Stimulated activated CD8-positive, alpha-beta memory T cell treated with anti-CD3 and anti-CD28 coated beads, Interleukin-7, amount 100 ng/mL, for 24 hours (primary cell): ENCODE results near the gene RANBP3L.
"Not testable (repeated sequence)": the region's sequence is repeated elsewhere in the genome, so short reads cannot be mapped to it uniquely, and the experiment has no call there.

Experiments used
- DNase-seq: peaks from one replicate; pipeline ENCODE4 v3.0.0-alpha.2; 2020; ENCODE audit warnings: low read depth

RANBP3L gene

DNA sequence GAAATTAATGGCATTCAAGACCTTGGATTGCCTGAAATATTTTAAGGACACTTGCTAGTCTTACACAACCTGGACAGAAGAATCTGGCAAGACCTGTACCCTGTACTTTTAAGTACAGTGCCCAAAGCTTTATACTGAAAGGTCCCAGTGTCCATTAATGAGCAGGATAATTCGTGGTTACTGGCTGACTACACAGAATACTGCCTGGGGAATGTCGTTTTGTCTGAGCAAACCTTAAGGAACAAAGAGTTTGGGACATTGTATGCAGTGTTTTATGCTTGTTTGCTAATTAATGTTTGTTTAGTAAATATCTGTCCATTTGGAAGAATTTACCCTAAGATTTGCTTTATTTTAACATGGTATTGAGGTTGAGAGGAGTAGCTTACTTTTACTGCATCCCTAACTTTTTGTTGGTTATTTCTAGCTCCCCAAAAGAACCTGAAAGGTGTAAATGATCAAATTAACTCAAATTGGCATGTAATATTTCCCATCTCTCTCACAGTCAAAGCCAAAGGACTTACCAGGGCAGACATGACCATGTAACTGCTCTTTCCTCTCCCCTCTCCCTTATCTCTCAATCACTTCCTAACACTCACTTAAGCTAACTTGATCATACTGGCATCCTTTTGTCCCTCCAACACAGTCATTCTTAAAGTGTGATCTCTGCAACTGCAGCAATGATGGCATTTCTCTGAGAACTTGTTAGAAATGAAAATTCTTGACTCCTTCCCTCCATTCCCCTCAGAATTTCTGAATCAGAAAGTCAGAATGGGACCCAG lies 15.7 kb downstream of the RANBP3L start:
- DNase-seq, result no peak

DNA sequence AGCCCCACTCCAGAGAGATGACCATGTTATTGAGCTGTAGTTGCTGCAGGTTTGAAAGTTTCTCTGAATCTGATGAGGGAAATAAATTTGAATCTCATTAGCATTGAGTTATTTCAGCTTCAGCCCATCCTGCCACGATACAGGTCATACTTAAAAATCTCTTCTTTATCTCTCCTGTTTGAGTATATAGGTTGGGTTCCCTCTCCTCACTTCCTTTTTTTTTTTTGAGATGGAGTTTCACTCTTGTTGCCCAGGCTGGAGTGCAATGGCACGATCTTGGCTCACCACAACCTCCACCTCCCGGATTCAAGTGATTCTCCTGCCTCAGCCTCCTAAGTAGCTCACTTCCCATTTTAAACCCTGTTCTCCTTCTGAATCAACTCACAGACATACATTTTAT lies 17.9 kb downstream of the RANBP3L start:
- not testable (repeated sequence) for DNase-seq

DNA sequence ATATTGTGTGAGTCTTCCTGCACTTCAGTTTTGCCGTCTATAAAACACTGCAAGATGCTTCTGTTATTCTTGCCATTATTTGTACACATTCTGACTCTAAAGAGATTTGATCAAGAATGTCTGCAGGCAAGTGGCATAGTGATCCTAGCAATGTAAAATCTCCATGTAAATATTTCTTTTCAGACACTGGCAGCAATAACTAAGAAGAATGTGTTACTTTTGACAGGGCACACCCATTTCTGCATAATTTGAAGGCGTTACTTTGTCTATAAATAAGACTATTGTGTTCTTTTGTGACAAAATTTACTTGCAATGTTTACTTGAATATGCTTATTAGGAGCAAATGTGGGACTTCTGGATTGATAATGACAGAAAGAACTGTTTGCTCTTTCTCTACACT lies 20.1 kb downstream of the RANBP3L start:
- DNase-seq, result no peak

DNA sequence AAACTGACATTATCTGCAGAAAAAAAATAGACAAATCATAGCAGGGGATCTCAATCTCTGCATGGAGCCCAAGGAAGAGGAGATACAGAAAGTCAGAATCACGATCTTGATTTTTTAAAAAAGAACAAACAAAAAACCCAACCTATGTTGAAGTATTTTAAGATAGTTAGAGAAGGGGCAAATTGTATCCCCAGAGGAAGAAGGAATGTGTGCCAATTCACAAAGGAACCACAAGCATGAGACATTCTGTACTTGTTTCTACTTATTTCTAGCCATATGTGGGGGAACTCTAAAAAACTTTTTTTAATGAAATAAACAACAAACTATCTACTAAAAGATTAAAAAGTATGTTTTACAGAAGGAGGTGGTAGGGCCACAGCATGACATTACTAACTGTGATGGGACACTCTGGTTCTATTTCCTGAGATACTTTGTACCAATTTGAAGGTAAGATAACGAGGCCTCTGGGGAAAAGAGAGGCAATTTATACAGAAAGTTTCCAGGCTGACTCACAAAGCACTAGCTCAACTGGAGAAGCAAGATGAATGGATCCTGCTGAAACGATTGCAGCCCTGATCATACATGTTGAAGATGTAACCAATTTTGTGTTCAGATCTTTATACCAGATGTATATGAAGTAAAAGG lies 22.5 kb downstream of the RANBP3L start:
- no peak for DNase-seq

DNA sequence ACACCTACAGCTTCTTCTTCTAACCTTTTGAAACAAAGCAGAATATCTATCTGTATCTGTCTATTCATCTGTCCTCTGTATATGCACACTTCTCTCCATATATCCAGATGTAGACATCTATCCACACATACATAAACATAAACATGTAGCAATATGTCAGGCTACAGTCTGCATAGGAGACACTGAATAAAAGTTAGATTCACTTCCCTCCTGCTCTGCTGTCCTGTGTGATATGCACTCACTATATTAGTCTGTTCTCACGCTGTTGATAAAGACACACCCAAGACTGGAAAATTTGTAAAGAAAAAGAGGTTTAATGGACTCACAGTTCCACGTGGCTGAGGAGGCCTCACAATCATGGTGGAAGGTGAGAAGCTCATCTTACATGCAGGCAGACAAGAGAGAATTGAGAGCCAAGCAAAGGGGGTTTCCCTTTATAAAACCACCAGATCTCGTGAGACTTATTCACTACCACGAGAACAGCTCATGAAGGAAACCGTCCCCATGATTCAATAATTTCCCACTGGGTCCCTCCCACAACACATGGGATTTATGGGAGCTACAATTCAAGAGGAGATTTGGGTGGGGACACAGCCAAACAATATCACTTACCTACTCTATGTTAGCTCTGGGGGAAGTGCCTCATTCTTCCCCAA lies 24.1 kb downstream of the RANBP3L start:
- DNase-seq, result no peak

DNA sequence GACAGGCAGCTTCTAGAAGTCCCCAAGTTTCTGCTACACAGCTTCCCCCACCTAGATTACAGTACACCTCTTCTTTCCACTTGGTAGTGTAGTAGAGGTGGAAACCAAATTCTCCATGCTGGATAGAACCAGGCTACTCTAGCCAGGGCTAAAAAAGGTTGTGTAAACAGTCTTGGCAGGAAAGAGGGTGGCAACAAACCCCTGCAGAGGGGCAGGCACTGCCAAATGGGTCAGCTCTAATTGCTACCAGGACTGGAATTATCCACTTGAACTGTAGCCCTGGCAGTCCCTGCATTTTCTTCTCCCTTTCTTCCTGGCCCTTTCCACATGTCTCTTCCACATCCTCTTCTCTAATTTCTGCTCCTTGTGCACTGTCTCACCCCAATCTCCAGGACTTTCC lies 24.8 kb downstream of the RANBP3L start:
- no peak for DNase-seq

DNA sequence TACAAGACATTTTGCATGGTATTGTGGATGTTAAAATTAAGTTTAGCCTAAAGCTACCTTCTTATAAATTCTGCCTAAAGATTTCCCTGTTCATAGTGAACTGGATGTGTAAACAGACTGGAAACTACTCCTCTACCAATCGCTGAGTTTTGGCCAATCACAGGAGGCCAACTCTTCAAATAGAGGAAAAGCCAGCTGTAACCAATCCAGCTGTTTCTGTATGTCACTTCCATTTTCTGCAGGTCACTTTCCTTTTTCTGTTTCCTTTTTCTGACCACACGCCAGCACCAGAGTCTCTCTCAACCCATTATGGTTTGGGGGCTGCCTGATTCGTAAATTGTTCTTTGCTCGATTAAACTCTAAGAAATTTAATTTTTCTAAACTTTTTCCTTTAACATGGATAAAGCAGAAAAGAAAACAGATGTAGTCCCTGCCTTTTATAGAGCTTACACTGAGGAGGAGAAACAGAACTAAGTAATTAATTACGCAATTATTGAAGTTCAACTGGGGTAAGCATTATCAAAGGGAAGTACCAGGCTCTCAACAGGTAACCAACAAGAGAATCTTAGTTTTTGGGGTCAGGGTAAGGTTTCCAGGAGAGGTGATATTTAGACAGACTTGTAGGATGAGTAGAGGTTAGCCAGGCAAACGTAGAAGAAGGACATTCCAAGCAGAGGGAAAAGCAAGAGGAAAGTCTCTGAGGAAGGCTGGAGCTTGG lies 27.7 kb downstream of the RANBP3L start:
- DNase-seq, result no peak

DNA sequence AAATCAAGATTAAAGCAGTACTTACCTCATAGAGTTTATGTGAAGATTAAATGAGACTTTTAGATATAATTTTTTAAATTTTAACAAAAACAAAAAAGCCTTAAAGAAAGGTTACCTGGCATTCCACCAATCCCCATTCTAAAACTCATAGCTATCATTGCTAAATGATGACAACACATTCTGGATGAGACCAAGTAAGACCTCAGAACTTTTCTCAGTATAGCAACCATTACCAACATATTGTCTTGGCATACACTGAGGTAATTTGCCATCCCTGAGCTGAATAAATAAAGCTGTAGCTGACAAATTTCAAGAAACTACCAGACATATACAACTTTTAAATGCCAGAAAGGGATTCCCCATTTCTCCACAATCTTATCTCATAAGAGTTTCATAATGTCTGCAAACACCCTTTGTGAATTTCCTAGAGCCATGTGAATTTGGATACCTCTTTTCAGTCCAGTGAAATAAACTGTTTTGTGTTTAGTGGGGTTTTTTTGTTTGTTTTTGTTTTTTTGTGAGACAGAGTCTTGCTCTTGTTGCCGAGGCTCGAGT lies 29.5 kb downstream of the RANBP3L start:
- no peak for DNase-seq

GRCh38 chr5:36270876-36271575 lies 30.7 kb downstream of the RANBP3L start:
- DNase-seq, result no peak

DNA sequence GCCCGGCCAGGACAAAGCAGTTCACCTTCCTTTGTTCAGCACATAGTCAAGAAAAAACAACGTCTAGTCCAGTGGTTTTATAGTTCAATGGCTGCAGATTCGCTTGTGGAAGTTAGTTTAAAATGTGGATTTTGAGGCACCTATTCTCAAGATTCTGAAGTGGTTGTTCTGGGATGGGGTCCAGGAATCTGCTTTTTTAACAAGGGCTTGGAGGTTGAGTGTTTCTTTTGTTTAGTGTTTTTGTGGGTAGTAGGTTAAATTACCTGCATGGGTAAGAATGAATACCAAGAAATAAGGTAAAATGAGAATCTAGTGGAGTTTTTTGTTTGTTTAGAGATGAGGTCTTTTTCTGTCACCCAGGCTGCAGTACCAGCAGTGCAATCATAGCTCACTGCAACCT lies 31.5 kb downstream of the RANBP3L start:
- no peak for DNase-seq

GRCh38 chr5:36269478-36269877 lies 32.2 kb downstream of the RANBP3L start:
- DNase-seq, result no peak

GRCh38 chr5:36267905-36268304 lies 33.8 kb downstream of the RANBP3L start:
- no peak for DNase-seq

- no peak for DNase-seq
Observed at GRCh38 chr5:36264202-36264760, 37.4 kb downstream of the RANBP3L start.

GRCh38 chr5:36261186-36261585 lies 40.5 kb downstream of the RANBP3L start:
- no peak for DNase-seq

GRCh38 chr5:36253575-36253974 lies 48.1 kb downstream of the RANBP3L start:
- no peak for DNase-seq

DNA sequence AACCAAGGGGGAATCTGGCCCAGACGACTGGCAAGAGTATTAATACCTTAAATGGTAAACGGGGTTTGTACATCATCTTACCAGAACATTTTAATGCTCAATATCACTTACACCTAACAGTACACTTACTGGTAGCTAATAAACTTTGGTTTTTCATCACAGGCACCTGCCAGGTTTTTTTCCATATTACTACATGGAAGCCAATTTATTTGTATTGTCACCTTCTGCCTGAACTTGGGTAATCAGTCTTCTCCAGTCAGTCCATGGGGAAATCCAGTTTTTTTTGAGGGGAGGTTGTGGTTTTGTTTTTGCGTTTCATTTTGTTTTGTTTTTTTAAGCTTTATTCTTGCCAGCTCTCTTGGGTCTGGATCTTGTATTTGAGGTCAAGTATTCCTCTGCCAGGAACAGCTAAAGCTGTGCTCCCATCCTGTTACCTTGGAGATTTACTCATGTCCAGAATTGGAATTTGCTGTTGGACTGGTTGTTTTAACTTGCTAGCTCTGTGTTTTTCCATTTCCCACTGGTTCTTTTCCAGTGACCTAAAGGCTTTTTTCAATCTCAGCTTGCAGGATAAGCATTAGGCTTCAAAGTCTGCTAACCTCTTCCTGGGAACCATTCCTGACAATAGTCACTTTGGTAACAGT lies 48.9 kb downstream of the RANBP3L start:
- no peak for DNase-seq

- no peak for DNase-seq
Observed at GRCh38 chr5:36251218-36251617, 50.5 kb downstream of the RANBP3L start.

GRCh38 chr5:36250427-36250826 lies 51.3 kb downstream of the RANBP3L start:
- no peak for DNase-seq

DNA sequence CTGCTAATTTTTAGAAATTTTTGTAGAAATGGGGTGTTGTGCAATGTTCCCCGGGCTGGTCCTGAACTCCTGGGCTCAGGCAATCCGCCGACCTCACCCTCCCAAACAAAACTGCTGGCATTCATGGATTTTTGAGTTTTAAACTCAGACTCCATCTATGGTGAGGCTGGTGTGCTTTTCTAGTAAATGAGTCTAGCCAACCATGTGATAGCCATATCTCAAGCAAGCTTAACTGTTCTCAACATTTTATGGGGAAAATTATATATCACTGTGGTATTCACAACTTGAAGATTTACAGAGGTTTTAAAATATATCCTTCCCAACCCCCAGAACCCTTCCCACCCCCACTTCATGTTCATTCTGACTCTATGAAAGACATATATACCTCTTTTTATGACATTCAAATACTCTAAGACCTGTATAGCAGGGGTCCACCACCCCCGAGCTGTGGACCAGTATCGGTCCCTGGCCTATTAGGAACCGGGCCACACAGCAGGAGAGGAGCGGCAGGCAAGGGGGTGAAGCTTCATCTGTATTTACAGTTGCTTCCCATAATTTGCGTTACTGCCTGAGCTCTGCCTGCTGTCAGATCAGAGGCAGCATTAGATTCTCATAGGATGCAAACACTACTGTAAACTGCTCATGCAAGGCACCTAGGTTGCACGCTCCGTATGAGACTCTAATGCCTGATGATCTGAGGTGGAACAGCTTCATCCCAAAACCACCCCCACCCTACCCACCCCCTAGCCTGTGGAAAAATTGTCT lies 55.5 kb downstream of the RANBP3L start:
- DNase-seq, result no peak

DNA sequence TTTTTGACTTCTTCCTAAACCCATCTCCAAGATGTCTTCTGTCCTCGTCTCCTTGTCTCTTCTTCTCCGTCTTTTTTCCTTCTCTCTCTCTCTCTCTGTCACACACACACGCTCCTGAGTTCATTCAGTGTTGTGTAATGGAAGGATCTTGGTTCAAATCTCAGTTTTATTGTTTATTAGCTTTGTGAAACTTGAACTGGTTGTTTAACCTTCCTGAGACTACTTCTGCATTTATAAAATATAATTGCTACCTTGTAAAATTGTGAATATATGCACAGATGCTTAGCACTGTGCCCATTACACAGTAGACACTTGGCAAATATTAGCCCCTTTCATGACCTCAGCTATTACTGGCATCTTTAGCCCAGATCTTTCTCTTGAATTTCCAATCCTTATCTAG lies 57.6 kb downstream of the RANBP3L start:
- no peak for DNase-seq
